Measurements from ENCODE around the gene PDXK. TPM values are rescaled to one million over a fixed set of nuclear protein-coding genes. Genes with fewer than 3 reads are reported as not detected.

The PDXK gene
- total and polyA plus RNA-seq, 2 of the 8 experiments (the other 6 are each of a cell fraction or from before 2014, with no cell fraction given): 78.0 to 112 TPM

DNA sequence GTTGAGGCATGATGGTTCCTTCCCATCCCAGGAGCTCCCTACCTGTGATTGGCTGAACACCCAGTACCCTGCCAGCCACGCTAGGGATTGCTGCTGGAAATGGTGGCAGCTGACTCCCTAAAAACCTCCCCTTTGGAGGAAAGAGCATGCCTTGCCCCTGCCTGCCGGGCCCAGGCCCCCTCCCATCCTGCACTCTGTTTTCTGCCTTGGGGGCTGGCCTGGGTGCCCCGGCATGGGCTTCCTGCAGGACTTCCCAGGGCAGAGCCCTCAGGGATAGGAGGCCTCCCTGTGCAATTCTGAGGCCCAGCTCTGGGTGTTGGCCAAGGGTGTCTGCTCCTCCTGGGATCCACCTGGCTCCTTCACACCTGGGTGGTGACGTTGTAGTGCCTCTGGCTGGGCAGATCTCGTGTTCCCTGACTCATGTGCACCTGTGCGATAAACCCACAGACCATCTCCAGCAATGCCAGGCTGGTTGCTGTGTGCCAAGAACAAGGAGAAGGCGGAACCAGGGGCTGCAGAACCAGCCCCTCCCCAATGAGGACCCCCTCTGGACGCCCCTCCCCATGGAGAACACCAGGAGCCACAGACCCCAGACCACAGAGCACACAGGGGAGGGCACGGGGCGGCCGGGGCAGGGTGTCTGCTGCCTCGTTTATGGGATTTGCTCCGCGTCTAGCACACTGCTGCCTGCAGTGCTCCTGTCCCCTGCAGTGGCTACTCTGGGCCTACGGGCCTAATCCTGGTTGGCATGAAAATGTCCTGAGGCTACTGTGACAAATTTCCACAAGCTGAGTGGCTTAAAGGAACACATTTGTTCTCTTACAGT, 43.6 kb downstream of the PDXK start (continued):
- TF ChIP-seq, protein P1, sequence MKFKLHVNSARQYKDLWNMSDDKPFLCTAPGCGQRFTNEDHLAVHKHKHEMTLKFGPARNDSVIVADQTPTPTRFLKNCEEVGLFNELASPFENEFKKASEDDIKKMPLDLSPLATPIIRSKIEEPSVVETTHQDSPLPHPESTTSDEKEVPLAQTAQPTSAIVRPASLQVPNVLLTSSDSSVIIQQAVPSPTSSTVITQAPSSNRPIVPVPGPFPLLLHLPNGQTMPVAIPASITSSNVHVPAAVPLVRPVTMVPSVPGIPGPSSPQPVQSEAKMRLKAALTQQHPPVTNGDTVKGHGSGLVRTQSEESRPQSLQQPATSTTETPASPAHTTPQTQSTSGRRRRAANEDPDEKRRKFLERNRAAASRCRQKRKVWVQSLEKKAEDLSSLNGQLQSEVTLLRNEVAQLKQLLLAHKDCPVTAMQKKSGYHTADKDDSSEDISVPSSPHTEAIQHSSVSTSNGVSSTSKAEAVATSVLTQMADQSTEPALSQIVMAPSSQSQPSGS (IDR thresholded peaks at IDR 0.05; ENCODE audit: low read length): no peak
- TF ChIP-seq ZNF274 (IDR thresholded peaks at IDR 0.05; ENCODE audit: borderline replicate concordance, extremely low read depth, low read length) (no peak), SAP30 (IDR thresholded peaks at IDR 0.05; ENCODE audit: insufficient read depth, insufficient replicate concordance, low read length) (no peak), JUN (IDR thresholded peaks at IDR 0.05; ENCODE audit: low read depth, low read length) (no peak)

Measured in H1 (cell line).